Small intestine (tissue), 7 donors: ENCODE results near the gene AP3S2. TPM values are rescaled to one million over a fixed set of nuclear protein-coding genes. Genes with fewer than 3 reads are reported as not detected.

Experiments
- DNase-seq, 2 donors: peaks; one replicate each; pipeline versions ENCODE4 v3.0.0 to v3.0.0-alpha.2; 2013
- FAIRE-seq: peaks from 2 replicates; lab custom pipeline; 2012; peaks lifted over from hg19 to GRCh38; lab: Jason Lieb, UNC
- H3K27ac ChIP-seq, 3 donors: one replicate each; pipeline ENCODE4 v1.5.1; 2013; ENCODE audit warnings: low read length in 2 of 3, mild to moderate bottlenecking in 2 of 3, control low read depth in 1 of 3, inconsistent platforms in 1 of 3, low read depth in 1 of 3, moderate library complexity in 1 of 3
- H3K27me3 ChIP-seq, 3 donors: one replicate each; pipeline ENCODE4 v1.6.1; 2013; ENCODE audit warnings: low read length in 3 of 3, inconsistent platforms in 1 of 3; ENCODE audit not compliant: control insufficient read depth in 3 of 3, insufficient read depth in 3 of 3
- H3K36me3 ChIP-seq, 3 donors: one replicate each; pipeline ENCODE4 v1.6.1; 2013; ENCODE audit warnings: low read length in 3 of 3, inconsistent platforms in 1 of 3, low read depth in 1 of 3, mild to moderate bottlenecking in 1 of 3, moderate library complexity in 1 of 3; ENCODE audit not compliant: control insufficient read depth in 3 of 3, insufficient read depth in 2 of 3
- H3K4me1 ChIP-seq, 3 donors: one replicate each; pipeline ENCODE4 v1.6.1; 2013; ENCODE audit warnings: low read length in 2 of 3, inconsistent platforms in 1 of 3, low read depth in 1 of 3, mild to moderate bottlenecking in 1 of 3, moderate library complexity in 1 of 3; ENCODE audit not compliant: control insufficient read depth in 3 of 3, insufficient read depth in 2 of 3
- H3K4me3 ChIP-seq, 3 donors: one replicate each; pipeline ENCODE4 v1.5.1; 2013; ENCODE audit warnings: low read length in 3 of 3, control low read depth in 1 of 3, inconsistent platforms in 1 of 3, low read depth in 1 of 3, mild to moderate bottlenecking in 1 of 3, moderate library complexity in 1 of 3
- H3K9me3 ChIP-seq, 2 donors: one replicate each; pipeline ENCODE4 v1.6.1; 2013; ENCODE audit warnings: low read depth in 1 of 2, low read length in 1 of 2; ENCODE audit not compliant: control insufficient read depth in 2 of 2, insufficient read depth in 1 of 2
- WGBS, 3 donors: extraction: QIAGEN DNeasy Blood & Tissue Kit; methylation state at CpG; one replicate each; pipeline ENCODE4 v1.1.7; 2013; 5-methylcytosine and 5-hydroxymethylcytosine counted together
- polyA plus RNA-seq, 4 donors: library from polyadenylated mRNA; stranded (reverse) in 3 of 4; unstranded in 1 of 4; fragments of 200-250 nt in 3 of 4; fragments of 120-200 nt in 1 of 4; gene quantifications; one replicate each; pipeline versions ENCODE4 v1.2.1 to v1.2.3, GENCODE V29; 2013
- donor health status: healthy with polysubstance abuse.
- donor health status: control.
- donor health status: control.
- donor health status: Bipolar disorder and iron deficiency.
- donor health status: healthy.

The AP3S2 gene
- polyA plus RNA-seq, 4 donors: 22.7 to 33.3 (median 27.6) TPM

GRCh38 chr15:89928421-89928820 is 34.6 kb upstream of the AP3S2 start:
- no peaks in the 10 kb centered on the region for H3K4me1 ChIP-seq
- DNase-seq: no peak
- H3K27me3 ChIP-seq: no peaks in the 10 kb centered on the region
- 73 to 78% (median 73%) methylated on average over 4 of the region's 4 CpGs for WGBS, 3 donors
- H3K4me3 ChIP-seq: no peak overlapping the region
- H3K27ac ChIP-seq: no peak overlapping the region
- FAIRE-seq: no peak
- H3K36me3 ChIP-seq: no peaks in the 10 kb centered on the region
- H3K9me3 ChIP-seq: no peaks in the 10 kb centered on the region

- no peaks in the 10 kb centered on the region for H3K4me1 ChIP-seq
- DNase-seq: no peak
- H3K36me3 ChIP-seq: no peaks in the 10 kb centered on the region
- no peak overlapping the region for H3K27ac ChIP-seq
- no peak for FAIRE-seq
- H3K4me3 ChIP-seq: no peak overlapping the region
- H3K27me3 ChIP-seq: no peaks in the 10 kb centered on the region
- WGBS, 3 donors: 61 to 82% (median 68%) methylated on average over 2 of the region's 2 CpGs
- no peaks in the 10 kb centered on the region for H3K9me3 ChIP-seq
These were observed 32.4 kb upstream of the AP3S2 start for GRCh38 chr15:89926158-89926557.

GRCh38 chr15:89917442-89918101 is 23.8 kb upstream of the AP3S2 start:
- 43 to 68% (median 44%) methylated on average over 4 of the region's 4 CpGs for WGBS, 3 donors
- DNase-seq (peak in 1 of 2 donors; percentile 45), FAIRE-seq (no peak)
- peaks cover 0 to 8% (median 4%) of the 10 kb centered on the region in 3 donors for H3K4me1 ChIP-seq
- H3K9me3 ChIP-seq: no peaks in the 10 kb centered on the region
- no peaks in the 10 kb centered on the region for H3K27me3 ChIP-seq
- no peak overlapping the region for H3K27ac ChIP-seq
- no peak overlapping the region for H3K4me3 ChIP-seq
- no peaks in the 10 kb centered on the region for H3K36me3 ChIP-seq

GRCh38 chr15:89916660-89917059 is 22.9 kb upstream of the AP3S2 start:
- Histone ChIP-seq H3K9me3 (no peaks in the 10 kb centered on the region), H3K27me3 (no peaks in the 10 kb centered on the region), H3K36me3 (no peaks in the 10 kb centered on the region), H3K4me3 (no peak overlapping the region), H3K27ac (no peak overlapping the region), H3K4me1 (peaks cover 0 to 11% (median 4%) of the 10 kb centered on the region in 3 donors)
- FAIRE-seq: no peak
- WGBS, 3 donors: 67 to 88% (median 71%) methylated on average over 3 of the region's 3 CpGs
- DNase-seq: no peak

GRCh38 chr15:89912674-89913396 is 19.0 kb upstream of the AP3S2 start, which contains the start of gene ARPIN:
Gene ARPIN (minus strand): TSS chr15:89912952. CDS start chr15:89912835, 117 bp downstream.
- Histone ChIP-seq H3K9me3 (no peaks in the 10 kb centered on the region), H3K4me1 (peaks cover 0 to 22% (median 4%) of the 10 kb centered on the region in 3 donors), H3K4me3 (peak within 1 kb of the TSS; percentile 81 to 92 (median 85)), H3K27ac (peak within 1 kb of the TSS; percentile 92 to 99 (median 97)), H3K36me3 (peaks cover 0 to 30% (median 0%) of the 10 kb centered on the region in 3 donors), H3K27me3 (no peaks in the 10 kb centered on the region)
- peak; percentile 59 to 87 for DNase-seq
- 3 to 7% (median 4%) methylated on average over 48 to 57 of the region's 57 CpGs for WGBS, 3 donors
- no peak for FAIRE-seq

- H3K4me3 ChIP-seq: peak overlapping the region; percentile 81 to 92 (median 85)
- peak; percentile 64 to 78 for DNase-seq
- no peaks in the 10 kb centered on the region for H3K9me3 ChIP-seq
- H3K4me1 ChIP-seq: peaks cover 0 to 22% (median 4%) of the 10 kb centered on the region in 3 donors
- H3K27me3 ChIP-seq: no peaks in the 10 kb centered on the region
- H3K27ac ChIP-seq: peak overlapping the region; percentile 84 to 99 (median 92)
- FAIRE-seq: no peak
- WGBS, 3 donors: 3 to 8% (median 7%) methylated on average over 18 to 36 of the region's 36 CpGs
- H3K36me3 ChIP-seq: peaks cover 0 to 36% (median 0%) of the 10 kb centered on the region in 3 donors
These were observed 18.4 kb upstream of the AP3S2 start for GRCh38 chr15:89912145-89912673.

- Histone ChIP-seq H3K27ac (peak overlapping the region in 1 of 3 donors; percentile 99), H3K4me3 (no peak overlapping the region), H3K36me3 (peaks cover 0 to 47% (median 2%) of the 10 kb centered on the region in 3 donors), H3K4me1 (peaks cover 0 to 22% (median 4%) of the 10 kb centered on the region in 3 donors), H3K9me3 (no peaks in the 10 kb centered on the region), H3K27me3 (no peaks in the 10 kb centered on the region)
- FAIRE-seq (no peak), DNase-seq (peak in 1 of 2 donors; percentile 21)
- 44 to 57% (median 49%) methylated on average over 6 of the region's 6 CpGs for WGBS, 3 donors
These were observed 17.3 kb upstream of the AP3S2 start for GRCh38 chr15:89910891-89911626.

GRCh38 chr15:89909611-89910010 is 15.8 kb upstream of the AP3S2 start:
- FAIRE-seq: no peak

More at GRCh38 chr15:89909611-89910010, 15.8 kb upstream of the AP3S2 start:
- Histone ChIP-seq H3K4me1 (peaks cover 0 to 22% (median 4%) of the 10 kb centered on the region in 3 donors), H3K9me3 (no peaks in the 10 kb centered on the region), H3K27ac (no peak overlapping the region), H3K36me3 (peaks cover 0 to 60% (median 2%) of the 10 kb centered on the region in 3 donors), H3K27me3 (no peaks in the 10 kb centered on the region), H3K4me3 (no peak overlapping the region)
- no peak for DNase-seq
- 22 to 33% (median 32%) methylated on average over 1 to 2 of the region's 2 CpGs for WGBS, 3 donors
